GM12874 (cell line): Measurements from ENCODE around the gene NDUFA9.

ENCODE experiments used
- TF ChIP-seq, protein P1 (sequence below): IDR thresholded peaks from 2 replicates; pipeline ENCODE4 v1.5.1; 2011; ENCODE audit warnings: low read depth, mild to moderate bottlenecking, control low read depth, low read length, moderate library complexity; ENCODE audit not compliant: insufficient read depth

NDUFA9 gene

DNA sequence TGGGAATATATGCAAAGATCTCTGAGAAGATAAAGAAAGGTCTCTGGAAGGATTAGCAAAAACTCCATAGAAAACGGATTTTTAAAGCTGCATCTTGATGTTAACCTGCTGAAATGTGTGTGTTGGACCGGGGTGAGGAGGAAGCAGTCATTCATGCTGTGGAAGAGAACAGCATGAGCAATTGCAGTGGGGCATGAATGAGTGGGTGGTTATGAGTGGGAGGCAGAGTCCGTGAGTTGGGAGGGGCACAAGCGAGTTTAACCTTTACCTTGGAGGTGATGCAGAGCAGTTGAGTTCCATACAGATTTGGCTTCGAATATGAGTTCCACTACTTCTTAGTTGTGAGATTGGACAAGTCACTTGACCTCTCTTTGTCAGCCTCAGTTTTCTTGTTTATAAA, 41.8 kb downstream of the NDUFA9 start:
- TF ChIP-seq, protein P1, sequence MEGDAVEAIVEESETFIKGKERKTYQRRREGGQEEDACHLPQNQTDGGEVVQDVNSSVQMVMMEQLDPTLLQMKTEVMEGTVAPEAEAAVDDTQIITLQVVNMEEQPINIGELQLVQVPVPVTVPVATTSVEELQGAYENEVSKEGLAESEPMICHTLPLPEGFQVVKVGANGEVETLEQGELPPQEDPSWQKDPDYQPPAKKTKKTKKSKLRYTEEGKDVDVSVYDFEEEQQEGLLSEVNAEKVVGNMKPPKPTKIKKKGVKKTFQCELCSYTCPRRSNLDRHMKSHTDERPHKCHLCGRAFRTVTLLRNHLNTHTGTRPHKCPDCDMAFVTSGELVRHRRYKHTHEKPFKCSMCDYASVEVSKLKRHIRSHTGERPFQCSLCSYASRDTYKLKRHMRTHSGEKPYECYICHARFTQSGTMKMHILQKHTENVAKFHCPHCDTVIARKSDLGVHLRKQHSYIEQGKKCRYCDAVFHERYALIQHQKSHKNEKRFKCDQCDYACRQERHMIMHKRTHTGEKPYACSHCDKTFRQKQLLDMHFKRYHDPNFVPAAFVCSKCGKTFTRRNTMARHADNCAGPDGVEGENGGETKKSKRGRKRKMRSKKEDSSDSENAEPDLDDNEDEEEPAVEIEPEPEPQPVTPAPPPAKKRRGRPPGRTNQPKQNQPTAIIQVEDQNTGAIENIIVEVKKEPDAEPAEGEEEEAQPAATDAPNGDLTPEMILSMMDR: no peak
